ENCODE results near the gene GPER1.
"Not testable (repeated sequence)": the region's sequence is repeated elsewhere in the genome, so short reads cannot be mapped to it uniquely, and the experiment has no call there.

GPER1 gene

DNA sequence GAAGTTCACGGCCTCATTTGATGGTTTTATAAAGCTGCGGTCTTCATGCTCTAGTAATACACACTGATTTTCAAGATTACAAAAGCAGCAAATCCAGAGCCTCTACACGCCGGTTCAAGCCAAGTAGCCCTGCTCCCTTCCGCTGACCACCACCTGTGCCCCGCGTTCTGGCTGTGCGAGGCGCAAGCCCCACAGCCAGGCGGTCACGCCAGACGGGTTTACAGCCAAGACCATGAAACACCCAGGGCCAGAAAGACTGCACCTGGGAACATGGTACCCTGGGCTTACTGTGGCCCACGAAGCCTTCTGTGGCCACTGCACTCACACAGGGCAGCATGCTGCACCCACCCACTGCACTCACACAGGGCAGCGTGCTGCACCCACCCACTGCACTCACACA is 33.6 kb downstream of the GPER1 start:
- no peak for DNase-seq (ENCODE audit: low spot score)

DNA sequence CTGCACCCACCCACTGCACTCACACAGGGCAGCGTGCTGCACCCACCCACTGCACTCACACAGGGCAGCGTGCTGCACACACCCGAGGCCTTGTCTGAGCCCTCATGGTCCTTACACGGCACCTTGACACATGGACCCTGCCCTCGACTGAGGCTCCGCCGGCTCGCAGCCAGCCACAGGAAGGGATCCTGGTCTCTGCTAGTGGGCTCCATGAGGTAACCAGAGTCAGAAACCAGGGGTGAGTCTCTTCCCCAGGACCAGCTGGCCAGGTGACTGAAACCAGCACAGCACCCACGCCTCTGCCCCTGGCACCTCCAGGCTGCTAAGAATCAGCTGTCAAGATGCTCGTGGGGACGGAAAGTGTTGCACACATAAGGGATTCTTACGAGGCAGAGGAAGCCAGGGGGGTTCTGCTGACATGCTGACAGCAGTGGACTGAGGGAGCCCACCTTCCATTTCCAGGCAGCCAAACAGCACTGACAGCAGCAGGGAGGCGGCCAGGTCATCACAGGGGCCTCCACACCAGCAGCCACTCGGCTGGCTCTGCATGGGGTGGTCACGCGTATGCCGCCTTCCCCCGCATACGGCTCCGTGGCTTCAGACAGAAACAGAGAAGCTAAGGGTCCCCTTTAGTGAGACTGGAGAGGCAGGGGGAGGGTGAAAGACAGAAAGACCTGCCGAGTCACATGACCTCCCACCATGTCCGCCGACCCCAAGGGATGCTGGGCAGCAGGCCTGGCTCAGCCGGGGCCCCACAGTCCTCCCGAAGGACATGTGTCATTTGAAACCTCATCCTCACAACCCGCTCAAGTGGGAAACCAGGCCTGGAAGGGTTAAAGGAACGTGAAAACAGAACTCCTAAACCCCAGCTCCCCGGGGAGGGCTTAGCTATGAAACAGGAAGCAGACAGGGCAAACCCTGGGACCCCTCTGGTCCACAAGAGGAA is 34.2 kb downstream of the GPER1 start:
- DNase-seq (ENCODE audit: low spot score), result no peak

- DNase-seq (ENCODE audit: low spot score), result no peak
These were observed 35.1 kb downstream of the GPER1 start for GRCh38 chr7:1122832-1123501.

DNA sequence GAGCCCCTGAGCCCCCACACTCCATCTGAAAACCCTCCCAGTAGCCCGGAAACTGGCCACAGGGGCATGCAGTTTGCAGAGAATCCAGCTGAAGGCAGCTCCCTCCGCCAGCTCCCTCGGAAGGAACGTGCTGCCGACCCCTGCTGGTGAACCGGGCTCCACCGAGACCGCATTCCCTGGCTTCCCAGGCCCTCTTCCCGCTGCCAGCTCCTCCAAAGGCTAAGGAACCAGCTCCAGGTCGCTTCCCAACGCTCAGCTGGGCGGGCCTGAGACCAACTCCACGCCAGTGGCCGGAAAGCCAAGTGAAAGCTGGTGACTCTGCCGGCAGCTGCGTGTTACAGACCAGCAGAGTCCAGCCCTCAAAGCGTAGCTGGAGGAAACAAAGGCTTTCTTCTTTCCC is 35.8 kb downstream of the GPER1 start:
- no peak for DNase-seq (ENCODE audit: low spot score)

- DNase-seq (ENCODE audit: low spot score), result no peak
These were observed 36.3 kb downstream of the GPER1 start for GRCh38 chr7:1124164-1124563.

GRCh38 chr7:1124816-1125602 is 37.1 kb downstream of the GPER1 start:
- no peak for DNase-seq (ENCODE audit: low spot score)

- no peak for DNase-seq (ENCODE audit: low spot score)
These were observed 37.7 kb downstream of the GPER1 start for GRCh38 chr7:1125603-1125969.

DNA sequence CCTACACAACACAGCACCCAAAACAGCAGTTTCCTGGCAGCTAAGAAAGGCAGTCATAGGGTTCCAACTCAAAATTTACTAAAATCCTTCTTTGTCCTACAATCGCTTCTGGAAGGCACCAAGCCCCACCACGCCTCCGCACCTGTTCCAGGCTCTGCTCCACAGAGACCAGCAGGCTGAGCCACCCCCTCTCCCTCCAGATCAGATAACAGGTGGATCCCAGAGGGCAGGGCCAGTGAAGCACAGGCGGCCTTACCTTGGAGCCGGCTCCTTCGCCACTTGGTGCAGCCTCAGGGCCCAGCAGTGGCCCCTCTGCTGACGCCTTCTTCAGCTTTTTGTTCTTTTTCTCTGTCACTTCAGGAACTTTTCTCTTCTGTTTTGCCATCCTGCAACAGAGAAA is 39.1 kb downstream of the GPER1 start:
- no peak for DNase-seq (ENCODE audit: low spot score)

GRCh38 chr7:1129431-1129830 is 41.5 kb downstream of the GPER1 start:
- DNase-seq (ENCODE audit: low spot score), result no peak

- no peak for DNase-seq (ENCODE audit: low spot score)
These were observed 42.4 kb downstream of the GPER1 start for GRCh38 chr7:1130021-1130990.

GRCh38 chr7:1131471-1132265 is 43.8 kb downstream of the GPER1 start:
- no peak for DNase-seq (ENCODE audit: low spot score)

GRCh38 chr7:1134951-1135350 is 47.0 kb downstream of the GPER1 start:
- no peak for DNase-seq (ENCODE audit: low spot score)

- DNase-seq (ENCODE audit: low spot score), result peak; percentile 29
These were observed 49.1 kb downstream of the GPER1 start for GRCh38 chr7:1136841-1137516.

DNA sequence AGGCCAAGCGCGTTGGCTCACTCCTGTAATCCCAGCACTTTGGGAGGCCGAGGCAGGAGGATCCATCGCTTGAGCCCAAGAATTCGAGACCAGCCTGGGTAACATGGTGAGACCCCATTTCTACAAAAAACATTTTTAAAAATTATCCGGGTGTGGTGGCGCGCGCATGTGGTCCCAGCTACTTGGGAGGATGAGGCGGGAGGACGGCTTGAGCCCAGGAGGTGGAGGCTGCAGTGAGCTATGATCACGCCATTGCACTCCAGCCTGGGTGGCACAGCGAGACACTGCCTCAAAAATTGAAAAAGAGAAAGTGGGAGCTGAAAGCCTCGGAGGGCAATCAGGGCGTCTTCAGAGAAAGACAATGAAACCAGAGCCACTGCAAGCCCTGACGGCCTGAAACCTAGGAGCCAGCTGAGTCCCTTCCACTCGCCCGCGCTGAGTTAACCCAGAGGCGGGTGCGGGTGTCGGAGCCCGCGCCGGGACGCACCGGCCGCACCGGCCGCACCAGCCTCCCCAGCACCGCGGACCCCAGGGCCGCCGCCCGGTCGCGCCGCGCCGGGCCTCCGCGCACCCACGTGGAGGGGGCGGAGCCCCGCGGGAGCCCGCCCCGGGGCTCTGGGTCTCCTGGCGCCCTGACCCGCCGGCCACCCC is 49.7 kb downstream of the GPER1 start:
- DNase-seq (ENCODE audit: low spot score), result no peak

GRCh38 chr7:1140476-1141104 is 52.7 kb downstream of the GPER1 start:
- no peak for DNase-seq (ENCODE audit: low spot score)

GRCh38 chr7:1141651-1142050 is 53.7 kb downstream of the GPER1 start:
- no peak for DNase-seq (ENCODE audit: low spot score)

- DNase-seq (ENCODE audit: low spot score), result no peak
These were observed 54.2 kb downstream of the GPER1 start for GRCh38 chr7:1142051-1142635.

- not testable (repeated sequence) for DNase-seq (ENCODE audit: low spot score)
These were observed 55.1 kb downstream of the GPER1 start for GRCh38 chr7:1143031-1143430.

Measured in LoVo (cell line).